CD1c-positive myeloid dendritic cell (primary cell): ENCODE measurements around the gene TMSB15C.

ENCODE experiments used
- DNase-seq: peaks from one replicate; pipeline ENCODE4 v3.0.0-alpha.2; 2016; ENCODE audit errors: extremely low spot score

The TMSB15C gene

GRCh38 chrX:104045642-104046041 is 30.4 kb downstream of the TMSB15C start:
- DNase-seq = no peak

- DNase-seq = no peak
Observed at GRCh38 chrX:104041003-104041402, 35.0 kb downstream of the TMSB15C start.

DNA sequence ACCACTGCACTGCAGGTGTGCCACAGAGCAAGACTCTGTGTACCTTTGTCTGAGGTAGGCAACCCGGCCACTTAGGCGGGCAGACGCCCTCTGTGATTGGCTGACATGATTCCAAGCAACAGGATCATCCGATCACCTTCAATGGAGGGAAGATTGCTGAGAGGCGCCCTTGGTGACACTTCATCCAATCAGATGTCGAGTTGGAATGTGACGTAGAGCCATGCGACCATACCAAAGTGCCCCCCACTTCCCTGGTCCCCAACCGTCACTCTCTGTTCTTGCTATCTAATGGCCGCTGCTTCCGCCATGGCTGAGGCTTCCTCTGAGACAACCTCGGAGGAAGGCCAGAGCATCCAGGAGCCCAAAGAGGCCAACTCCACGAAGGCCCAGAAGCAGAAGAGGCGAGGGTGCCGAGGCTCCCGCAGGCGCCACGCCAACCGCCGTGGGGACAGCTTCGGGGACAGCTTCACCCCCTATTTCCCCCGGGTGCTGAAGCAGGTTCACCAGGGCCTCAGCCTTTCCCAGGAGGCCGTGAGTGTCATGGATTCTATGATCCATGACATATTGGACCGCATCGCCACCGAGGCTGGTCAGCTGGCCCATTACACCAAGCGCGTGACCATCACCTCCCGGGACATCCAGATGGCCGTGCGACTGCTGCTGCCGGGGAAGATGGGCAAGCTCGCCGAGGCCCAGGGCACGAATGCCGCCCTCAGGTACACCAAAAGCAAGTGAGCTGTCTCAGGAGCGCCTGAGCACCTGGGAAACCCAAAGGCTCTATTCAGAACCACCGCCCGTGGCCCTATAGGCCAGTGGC is 36.1 kb downstream of the TMSB15C start, which contains the start of gene H2BW2:
Gene H2BW2, plus strand, starts transcription at position 268 of the 817 bp plus-strand sequence. Its CDS starts 39 bp downstream, at position 307.
- DNase-seq = no peak
